Loucy (cell line): ENCODE results near the gene WIZ.

ENCODE experiments used
- H2AFZ ChIP-seq: fragments of 200-600 bp; sonication (generic); 2 replicates; pipeline ENCODE4 v1.6.0; 2016; ENCODE audit warnings: antibody characterized with exemption, mild to moderate bottlenecking, low read length, moderate library complexity
- H3F3A ChIP-seq: fragments of 200-600 bp; 2 replicates; pipeline ENCODE4 v1.6.0; 2016; ENCODE audit warnings: antibody characterized with exemption, low read depth, mild to moderate bottlenecking
- H3K27me3 ChIP-seq: fragments of 200-600 bp; sonication (generic); 2 replicates; pipeline ENCODE4 v1.6.1; 2014; ENCODE audit warnings: low read length, mild to moderate bottlenecking; ENCODE audit not compliant: insufficient read depth, poor library complexity, severe bottlenecking
- H3K36me3 ChIP-seq: fragments of 200-600 bp; sonication (generic); 2 replicates; pipeline ENCODE4 v1.6.1; 2016; ENCODE audit warnings: low read length; ENCODE audit not compliant: insufficient read depth
- H3K4me1 ChIP-seq: fragments of 200-600 bp; sonication (generic); 2 replicates; pipeline ENCODE4 v1.5.1; 2014; ENCODE audit warnings: low read length, mild to moderate bottlenecking; ENCODE audit not compliant: insufficient read depth, poor library complexity, severe bottlenecking
- H3K4me2 ChIP-seq: fragments of 200-600 bp; sonication (generic); 2 replicates; pipeline ENCODE4 v1.6.0; 2014; ENCODE audit warnings: antibody characterized with exemption, low read length, low read depth, mild to moderate bottlenecking; ENCODE audit not compliant: poor library complexity, severe bottlenecking
- H3K4me3 ChIP-seq: fragments of 200-600 bp; sonication (generic); 2 replicates; pipeline ENCODE4 v1.5.1; 2014; ENCODE audit warnings: low read length, mild to moderate bottlenecking, mixed read lengths; ENCODE audit not compliant: poor library complexity, severe bottlenecking
- H3K79me2 ChIP-seq: fragments of 200-600 bp; sonication (generic); 2 replicates; pipeline ENCODE4 v1.6.1; 2014; ENCODE audit warnings: low read length; ENCODE audit not compliant: insufficient read depth
- H3K9ac ChIP-seq: fragments of 200-600 bp; sonication (generic); 2 replicates; pipeline ENCODE4 v1.6.0; 2014; ENCODE audit warnings: mild to moderate bottlenecking, low read depth, low read length, moderate library complexity; ENCODE audit not compliant: poor library complexity, severe bottlenecking
- H3K9me2 ChIP-seq: fragments of 200-600 bp; sonication (generic); replicated peaks from 2 replicates; pipeline ENCODE4 v1.6.1; 2016; ENCODE audit warnings: low read depth, low read length, mixed read lengths
- H3K9me3 ChIP-seq: fragments of 200-600 bp; sonication (generic); 2 replicates; pipeline ENCODE4 v1.6.1; 2014; ENCODE audit warnings: mild to moderate bottlenecking, antibody characterized with exemption, low read length, low read depth; ENCODE audit not compliant: insufficient read depth
- H4K20me1 ChIP-seq: fragments of 200-600 bp; sonication (generic); 2 replicates; pipeline ENCODE4 v1.6.0; 2014; ENCODE audit warnings: antibody characterized with exemption, low read length, mild to moderate bottlenecking; ENCODE audit not compliant: insufficient read depth, poor library complexity, severe bottlenecking
- EZH2phosphoT487 ChIP-seq: fragments of 200-600 bp; IDR thresholded peaks from 2 replicates; pipeline ENCODE4 v1.6.1; 2018; ENCODE audit warnings: antibody characterized with exemption, mild to moderate bottlenecking, moderate library complexity, borderline replicate concordance
- TF ChIP-seq, protein P1 (sequence below): fragments of 200-600 bp; sonication (generic); conservative IDR thresholded peaks from 2 replicates; pipeline ENCODE4 v1.5.1; 2014; ENCODE audit warnings: mild to moderate bottlenecking, antibody characterized with exemption, low read length

Gene WIZ

DNA sequence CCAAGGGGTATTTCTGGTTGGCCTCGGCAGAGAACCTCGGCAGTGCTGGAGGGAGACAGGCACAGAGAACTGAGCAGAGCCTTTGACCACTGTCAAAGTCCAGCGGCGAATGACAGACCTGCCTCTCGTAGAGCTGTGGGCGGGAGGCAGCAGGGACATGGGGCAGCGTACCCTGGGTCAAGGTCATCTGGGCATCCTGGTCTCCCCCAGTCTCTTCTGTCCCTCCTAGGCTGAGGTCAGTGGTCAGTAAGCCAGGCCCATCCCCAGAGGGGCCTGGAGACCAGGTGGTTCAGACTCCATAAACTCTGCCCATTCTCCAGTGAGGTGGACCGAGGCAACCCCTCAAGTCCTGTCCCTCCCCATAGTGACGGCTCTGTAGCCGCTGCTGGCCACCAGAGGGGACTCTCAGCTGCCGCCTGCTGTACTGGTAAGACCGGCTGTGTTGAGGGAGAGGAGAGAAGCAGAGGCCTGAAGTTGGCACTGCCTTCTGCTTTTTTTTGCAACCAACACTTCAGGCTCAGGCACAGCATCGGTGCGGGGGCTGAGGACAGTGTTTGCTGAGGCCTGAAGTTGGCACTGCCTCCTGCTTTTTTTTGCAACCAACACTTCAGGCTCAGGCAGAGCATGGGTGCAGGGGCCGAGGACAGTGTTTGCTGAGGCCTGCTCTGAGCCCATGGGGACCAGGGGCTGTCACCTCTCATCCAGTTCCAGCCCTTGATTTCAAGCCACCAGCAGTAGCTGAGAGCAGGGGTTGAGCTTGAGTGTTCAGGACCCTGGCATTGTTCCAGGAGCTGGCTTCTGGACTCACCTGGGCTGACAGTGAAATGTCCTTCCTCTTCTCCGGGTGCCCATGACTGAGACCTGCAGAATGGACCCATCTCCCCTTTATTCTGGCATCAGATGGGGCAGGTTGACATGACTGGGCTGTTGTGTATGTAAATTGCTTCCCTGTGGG lies 29.9 kb upstream of the WIZ start, which contains the start of gene PGLYRP2:
PGLYRP2 (minus strand) TSS at position 111 of the 955 bp plus-strand sequence. CDS start 130 bp downstream, outside the sequence.
- H3K4me1 ChIP-seq: peaks cover 13% of the 10 kb centered on the region
- H3K79me2 ChIP-seq: no peaks in the 10 kb centered on the region
- no peaks in the 10 kb centered on the region for H3F3A ChIP-seq
- H3K4me3 ChIP-seq: no peak within 1 kb of the TSS
- H4K20me1 ChIP-seq: no peaks in the 10 kb centered on the region
- H3K27me3 ChIP-seq: no peaks in the 10 kb centered on the region
- H3K9me2 ChIP-seq: no peaks in the 10 kb centered on the region
- H3K4me2 ChIP-seq: no peak within 1 kb of the TSS
- H3K9ac ChIP-seq: no peak within 1 kb of the TSS
- no peak within 1 kb of the TSS for H2AFZ ChIP-seq
- no peak for TF ChIP-seq EZH2phosphoT487
- TF ChIP-seq, protein P1, sequence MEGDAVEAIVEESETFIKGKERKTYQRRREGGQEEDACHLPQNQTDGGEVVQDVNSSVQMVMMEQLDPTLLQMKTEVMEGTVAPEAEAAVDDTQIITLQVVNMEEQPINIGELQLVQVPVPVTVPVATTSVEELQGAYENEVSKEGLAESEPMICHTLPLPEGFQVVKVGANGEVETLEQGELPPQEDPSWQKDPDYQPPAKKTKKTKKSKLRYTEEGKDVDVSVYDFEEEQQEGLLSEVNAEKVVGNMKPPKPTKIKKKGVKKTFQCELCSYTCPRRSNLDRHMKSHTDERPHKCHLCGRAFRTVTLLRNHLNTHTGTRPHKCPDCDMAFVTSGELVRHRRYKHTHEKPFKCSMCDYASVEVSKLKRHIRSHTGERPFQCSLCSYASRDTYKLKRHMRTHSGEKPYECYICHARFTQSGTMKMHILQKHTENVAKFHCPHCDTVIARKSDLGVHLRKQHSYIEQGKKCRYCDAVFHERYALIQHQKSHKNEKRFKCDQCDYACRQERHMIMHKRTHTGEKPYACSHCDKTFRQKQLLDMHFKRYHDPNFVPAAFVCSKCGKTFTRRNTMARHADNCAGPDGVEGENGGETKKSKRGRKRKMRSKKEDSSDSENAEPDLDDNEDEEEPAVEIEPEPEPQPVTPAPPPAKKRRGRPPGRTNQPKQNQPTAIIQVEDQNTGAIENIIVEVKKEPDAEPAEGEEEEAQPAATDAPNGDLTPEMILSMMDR: peak; percentile 45
- H3K36me3 ChIP-seq: no peaks in the 10 kb centered on the region
- H3K9me3 ChIP-seq: no peaks in the 10 kb centered on the region

- Histone ChIP-seq H3K79me2 (no peaks in the 10 kb centered on the region), H3K9ac (no peak overlapping the region), H2AFZ (no peak overlapping the region), H3K36me3 (no peaks in the 10 kb centered on the region), H3K4me2 (no peak overlapping the region), H3K4me3 (no peak overlapping the region), H3K9me3 (no peaks in the 10 kb centered on the region), H3F3A (peaks cover 3% of the 10 kb centered on the region; the same call in 1 of the 2 replicates), H3K27me3 (no peaks in the 10 kb centered on the region), H3K9me2 (no peaks in the 10 kb centered on the region), H3K4me1 (peaks cover 17% of the 10 kb centered on the region), H4K20me1 (no peaks in the 10 kb centered on the region)
- TF ChIP-seq, protein P1: no peak
- TF ChIP-seq EZH2phosphoT487: no peak
Observed at GRCh38 chr19:15476325-15476724, 26.6 kb upstream of the WIZ start.

GRCh38 chr19:15475611-15476010 lies 25.9 kb upstream of the WIZ start:
- TF ChIP-seq EZH2phosphoT487: no peak
- TF ChIP-seq, protein P1: no peak
- Histone ChIP-seq H3K36me3 (no peaks in the 10 kb centered on the region), H3K79me2 (no peaks in the 10 kb centered on the region), H3K9me3 (no peaks in the 10 kb centered on the region), H3K4me1 (peaks cover 17% of the 10 kb centered on the region), H2AFZ (no peak overlapping the region), H4K20me1 (no peaks in the 10 kb centered on the region), H3F3A (peaks cover 3% of the 10 kb centered on the region; the same call in 1 of the 2 replicates), H3K4me3 (no peak overlapping the region), H3K27me3 (no peaks in the 10 kb centered on the region), H3K9ac (no peak overlapping the region), H3K9me2 (no peaks in the 10 kb centered on the region), H3K4me2 (no peak overlapping the region)
